GM19238 (cell line): ENCODE measurements around the gene MPDZ.

ENCODE experiments used
- DNase-seq: peaks from one replicate; pipeline ENCODE4 v3.0.0; 2011; ENCODE audit warnings: low spot score; ENCODE audit not compliant: insufficient read length

MPDZ gene

GRCh38 chr9:13137426-13137825 lies 142.1 kb downstream of the MPDZ start:
- DNase-seq = no peak

DNA sequence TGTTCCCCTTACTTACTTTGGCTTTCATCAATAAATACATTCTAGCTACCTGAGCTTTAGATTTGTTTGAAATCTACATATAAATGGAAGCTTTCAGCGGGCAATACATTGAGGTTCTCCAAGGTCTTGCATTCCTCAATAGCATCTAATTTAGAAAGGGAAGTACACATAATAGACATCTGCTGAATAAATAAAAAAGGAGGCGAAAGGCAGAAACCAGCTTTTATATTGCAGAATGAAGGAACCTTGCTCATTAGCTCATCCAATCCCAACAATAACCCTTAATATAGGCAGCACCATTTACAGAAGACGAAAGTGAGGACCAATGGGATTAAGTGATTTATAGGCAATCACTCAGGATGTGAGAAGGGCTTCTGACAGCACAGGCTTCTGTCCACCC lies 147.5 kb downstream of the MPDZ start:
- DNase-seq = no peak

- DNase-seq = no peak
These were observed 148.1 kb downstream of the MPDZ start for GRCh38 chr9:13131416-13131815.

GRCh38 chr9:13128266-13128860 lies 151.1 kb downstream of the MPDZ start:
- no peak for DNase-seq

- no peak for DNase-seq
These were observed 152.4 kb downstream of the MPDZ start for GRCh38 chr9:13127131-13127530.

DNA sequence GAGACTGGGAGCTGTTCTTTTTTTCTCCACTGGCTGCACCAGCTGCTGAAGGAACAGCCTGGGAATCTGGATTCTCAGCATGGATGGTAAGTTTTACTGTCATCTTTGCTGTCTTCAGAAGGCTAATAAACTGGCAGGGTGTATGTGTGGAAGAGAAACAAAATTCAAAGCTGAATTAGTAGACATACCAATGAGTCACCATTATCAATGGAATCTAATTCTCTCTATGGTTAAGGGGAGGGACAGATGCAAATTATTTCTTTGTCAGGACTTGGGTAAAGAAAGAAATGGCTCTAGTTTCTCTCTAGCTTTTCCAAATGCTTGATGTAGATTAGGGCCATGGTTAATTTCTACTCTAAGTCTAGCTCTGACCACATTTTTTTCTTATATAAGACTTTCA lies 154.2 kb downstream of the MPDZ start:
- no peak for DNase-seq

DNA sequence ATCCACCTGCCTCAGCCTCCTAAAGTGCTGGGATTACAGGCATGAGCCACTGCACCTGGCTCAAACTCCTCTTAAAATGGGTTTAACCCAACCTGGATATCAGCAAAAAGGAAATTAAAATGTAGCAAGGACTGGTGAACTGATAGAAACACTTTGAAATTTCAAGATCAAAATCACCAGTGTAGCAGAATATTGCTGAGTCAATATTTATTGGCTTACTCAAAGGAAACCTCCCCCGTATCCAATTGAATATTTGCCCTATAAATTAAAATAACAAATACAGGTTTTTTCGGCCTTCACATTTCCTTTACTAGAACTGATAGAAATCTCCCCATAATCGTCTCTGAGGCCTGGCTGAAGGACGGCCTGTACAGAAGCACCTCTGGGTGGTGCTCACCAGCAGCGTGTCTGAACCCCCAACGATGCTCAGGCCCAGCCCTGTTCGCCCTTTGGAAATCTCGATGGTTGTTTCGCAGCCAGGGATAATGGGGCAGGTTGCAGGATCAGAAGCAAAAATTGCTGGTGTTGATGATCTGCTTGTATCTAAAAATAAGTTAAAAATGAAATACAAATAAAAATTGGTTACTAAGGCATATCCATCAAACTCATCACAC lies 156.6 kb downstream of the MPDZ start:
- no peak for DNase-seq

DNA sequence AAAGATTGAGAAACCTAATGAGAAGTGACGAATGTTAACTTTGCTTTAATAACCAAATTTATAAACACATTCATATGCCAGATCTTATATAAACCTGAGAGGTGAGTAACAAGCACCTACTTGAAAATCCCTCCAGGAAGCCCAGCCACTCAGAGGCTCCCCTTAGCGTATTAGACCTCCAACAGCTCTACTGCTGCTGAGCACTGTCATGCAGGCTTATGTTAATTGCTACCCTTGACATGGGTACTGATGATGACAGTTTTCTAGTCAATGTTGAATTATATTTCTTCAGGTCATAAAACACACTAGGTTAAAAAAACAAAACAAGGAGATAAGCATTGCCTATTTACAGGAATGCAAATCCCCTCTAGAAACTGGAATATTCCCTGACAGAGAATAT lies 161.2 kb downstream of the MPDZ start:
- DNase-seq = no peak

DNA sequence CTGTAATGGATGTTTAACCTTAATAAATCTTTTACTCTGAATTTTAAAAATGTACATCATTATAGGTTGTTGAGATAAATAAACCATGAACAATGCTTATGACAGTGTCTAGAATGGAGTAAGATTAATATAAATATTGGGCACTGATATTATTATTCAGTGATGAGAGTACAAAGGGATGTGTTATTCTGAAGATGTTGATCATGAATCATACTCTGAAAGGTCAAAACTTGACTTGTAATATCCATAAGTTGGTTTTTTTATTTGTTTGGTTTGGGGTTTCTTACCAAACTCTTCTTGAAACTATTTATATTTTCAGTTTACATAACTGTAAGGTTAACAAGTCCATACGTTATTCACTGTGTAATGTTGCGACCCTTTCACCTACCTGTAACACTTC lies 163.2 kb downstream of the MPDZ start:
- DNase-seq = no peak

GRCh38 chr9:13113751-13114150 lies 165.7 kb downstream of the MPDZ start:
- no peak for DNase-seq

DNA sequence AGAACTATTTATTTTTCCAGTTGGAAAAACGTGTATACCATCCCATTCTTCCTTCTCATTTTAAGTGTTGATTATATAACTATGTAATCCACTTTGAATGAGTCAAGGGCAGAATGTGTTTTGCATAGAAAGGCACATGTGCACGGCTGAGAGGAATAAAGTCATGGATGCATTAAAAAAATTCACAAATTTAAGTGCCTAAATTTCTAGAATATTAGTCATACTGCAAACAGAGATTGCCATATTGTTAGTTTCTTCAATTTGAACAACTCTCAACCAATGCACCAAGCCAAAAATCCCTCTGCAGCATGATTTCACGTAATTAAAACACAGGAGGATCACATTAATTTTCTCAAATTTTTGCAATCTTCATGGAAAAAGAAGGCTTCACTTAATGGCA lies 166.3 kb downstream of the MPDZ start:
- no peak for DNase-seq

GRCh38 chr9:13111778-13112177 lies 167.7 kb downstream of the MPDZ start:
- no peak for DNase-seq

DNA sequence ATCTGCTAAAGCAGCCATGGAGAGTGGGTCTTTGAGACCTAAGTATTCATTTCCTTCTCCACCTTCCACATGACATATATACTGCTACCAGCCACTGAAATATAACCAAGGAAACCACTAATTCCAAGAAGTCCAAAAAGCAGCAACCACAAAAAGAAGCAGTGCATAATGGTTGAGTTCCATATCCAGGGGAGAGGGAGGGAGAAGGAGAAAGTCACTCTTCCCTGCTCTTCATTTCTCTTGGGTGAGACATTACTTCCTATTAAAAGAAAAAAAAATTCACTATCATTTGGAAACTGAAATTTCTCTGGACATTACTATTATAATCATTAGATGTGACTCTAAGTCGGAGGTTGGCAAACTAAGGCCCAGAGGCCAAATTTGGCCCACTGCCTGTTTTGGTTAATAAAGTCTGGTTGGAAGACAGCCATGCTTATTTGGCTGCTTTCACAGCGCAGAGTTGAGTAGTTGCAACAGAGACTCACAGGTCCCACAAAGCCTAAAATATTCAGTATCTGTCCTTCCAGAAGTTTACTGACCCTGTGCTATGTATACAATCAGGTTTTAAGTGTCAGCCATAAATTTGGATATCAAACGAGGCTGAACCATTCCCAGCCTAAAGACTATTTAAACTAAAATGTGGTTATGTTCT lies 168.6 kb downstream of the MPDZ start:
- no peak for DNase-seq

GRCh38 chr9:13109781-13110180 lies 169.7 kb downstream of the MPDZ start:
- no peak for DNase-seq

GRCh38 chr9:13107008-13107407 lies 172.5 kb downstream of the MPDZ start:
- no peak for DNase-seq

GRCh38 chr9:13100914-13101572 lies 178.4 kb downstream of the MPDZ start:
- DNase-seq = no peak

DNA sequence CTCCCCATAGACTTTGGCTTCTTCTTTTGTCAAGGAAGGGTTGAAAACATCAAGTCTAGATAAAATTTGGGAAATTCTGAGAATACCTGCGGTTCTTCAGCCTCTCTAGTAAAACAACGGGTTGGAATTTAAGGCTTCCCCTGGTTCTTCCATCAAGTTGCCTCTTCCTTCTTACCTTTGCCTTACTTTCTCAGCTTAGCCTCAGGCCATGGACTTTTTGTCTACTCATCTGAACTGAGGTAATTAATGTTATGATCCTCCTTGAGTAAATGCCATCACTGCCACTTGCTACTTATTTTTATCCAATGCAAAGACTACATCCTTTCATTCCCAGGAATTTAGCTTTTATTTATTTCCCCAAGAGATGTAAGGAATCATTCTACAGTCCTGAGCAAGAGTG lies 184.4 kb downstream of the MPDZ start:
- no peak for DNase-seq

GRCh38 chr9:13090628-13091027 lies 188.9 kb downstream of the MPDZ start:
- no peak for DNase-seq

DNA sequence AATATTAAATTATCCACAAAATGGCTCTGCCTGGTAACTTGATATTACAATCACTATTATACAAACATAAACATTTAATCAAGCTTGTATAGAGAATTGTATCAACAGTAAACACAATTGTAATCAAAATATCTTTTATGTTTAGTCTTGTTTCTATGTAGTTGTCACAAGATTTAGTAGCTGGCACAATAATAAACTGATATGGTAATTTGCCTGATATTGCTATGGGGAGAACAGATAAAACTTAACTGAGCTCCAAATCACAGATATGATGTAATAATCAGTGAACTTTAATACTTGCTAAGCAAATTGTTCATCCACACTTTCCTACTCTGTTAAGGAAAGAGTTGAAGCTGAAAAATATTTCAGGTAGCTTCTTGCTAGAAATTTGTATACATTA lies 189.8 kb downstream of the MPDZ start:
- no peak for DNase-seq

DNA sequence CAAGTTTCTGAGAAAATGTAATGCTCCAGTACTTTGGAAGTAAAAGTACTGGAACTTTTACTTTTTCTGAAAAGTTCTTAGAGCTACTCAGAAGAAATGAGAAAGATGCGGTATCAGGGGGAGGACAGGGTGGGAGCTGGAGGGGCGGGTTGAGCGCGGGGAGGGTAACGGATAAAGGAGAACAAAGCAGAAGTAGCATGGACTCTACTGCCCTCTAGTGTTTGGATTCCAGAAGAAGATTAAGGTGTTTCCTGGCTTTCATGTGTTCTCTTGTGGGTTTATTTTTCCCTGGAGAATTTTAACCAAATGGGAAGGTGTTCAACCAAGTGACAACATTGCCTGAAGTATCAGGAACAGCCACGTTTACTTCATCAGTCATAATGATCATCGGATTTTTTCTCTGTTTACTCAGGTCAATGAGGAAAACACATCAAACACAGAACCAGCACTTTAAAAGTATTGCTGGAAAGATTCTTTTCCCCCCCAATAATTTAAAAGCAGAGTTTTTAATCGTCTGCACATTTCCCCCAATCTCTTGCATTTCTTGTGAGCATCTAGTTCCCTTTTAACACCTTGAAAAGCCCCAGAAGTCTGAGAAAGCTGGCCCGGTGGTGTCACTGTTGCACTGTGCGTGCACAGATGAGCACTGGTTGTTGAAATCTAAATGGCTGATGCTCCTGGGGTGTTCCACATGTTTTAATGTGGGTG lies 190.6 kb downstream of the MPDZ start:
- DNase-seq = peak; percentile 18

DNA sequence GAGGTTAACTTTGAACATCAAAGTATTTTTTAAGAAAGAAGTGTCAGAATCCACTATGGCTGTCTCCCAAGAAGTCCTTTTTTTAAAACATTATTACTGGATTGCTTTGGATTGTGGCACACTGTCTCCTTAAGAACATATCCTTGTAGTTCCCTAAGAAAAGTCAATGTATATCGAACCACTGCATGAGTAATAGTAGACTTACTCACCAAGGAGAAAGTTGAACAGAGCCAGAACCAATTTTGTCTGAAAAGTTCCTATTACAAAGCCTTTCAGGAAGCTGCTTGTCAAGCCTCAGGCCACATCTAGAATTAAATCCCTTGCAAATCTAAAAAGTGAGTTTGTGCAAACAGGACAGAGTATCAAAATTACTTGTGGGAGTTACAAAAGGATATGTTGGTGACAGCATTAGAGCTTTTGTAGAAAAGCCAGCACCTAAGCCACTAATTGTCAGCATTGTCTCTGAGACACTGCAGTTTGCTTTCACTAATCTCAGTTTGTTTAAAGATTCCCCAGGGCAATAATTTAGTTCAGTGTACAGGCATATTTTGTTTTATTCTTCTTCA lies 195.4 kb downstream of the MPDZ start:
- no peak for DNase-seq

- no peak for DNase-seq
These were observed 196.1 kb downstream of the MPDZ start for GRCh38 chr9:13083366-13083765.
